Astrocyte of the cerebellum (primary cell): ENCODE data around the gene MADCAM1.

ENCODE experiments used
- DNase-seq: peaks from one replicate; pipeline ENCODE4 v3.0.0-alpha.2; 2011; ENCODE audit warnings: low read depth
- H3K4me3 ChIP-seq: 2 replicates; pipeline ENCODE4 v1.5.1; 2011; ENCODE audit warnings: mild to moderate bottlenecking, low read depth, low read length, moderate library complexity
- CTCF ChIP-seq: IDR thresholded peaks from 2 replicates; pipeline ENCODE4 v1.5.1; 2012; ENCODE audit warnings: low read length, low read depth, moderate library complexity, mild to moderate bottlenecking; ENCODE audit errors: missing control alignments
- in situ Hi-C: cut with HindIII; loops from 2 replicates; pipeline ENCODE4 v1.10.0; 2017; ENCODE audit warnings: low sequenced_read_pairs

The MADCAM1 gene

GRCh38 chr19:543910-544608 is 47.8 kb downstream of the MADCAM1 start, which contains the start of gene GZMM:
TSS of gene GZMM (plus strand) at chr19:544053. CDS start at chr19:544072, 19 bp downstream.
- DNase-seq: no peak
- no peak within 1 kb of the TSS for H3K4me3 ChIP-seq
- TF ChIP-seq CTCF: no peak
- in situ Hi-C loops: no loop called here

- in situ Hi-C loops: no loop called here
- no peak overlapping the region for H3K4me3 ChIP-seq
- no peak for TF ChIP-seq CTCF
- no peak for DNase-seq
Measured at GRCh38 chr19:547117-547516, 50.8 kb downstream of the MADCAM1 start.

- in situ Hi-C loops: no loop called here
- no peak for DNase-seq
- no peak overlapping the region for H3K4me3 ChIP-seq
- TF ChIP-seq CTCF: no peak
Measured at GRCh38 chr19:547836-548720, 51.8 kb downstream of the MADCAM1 start.

DNA sequence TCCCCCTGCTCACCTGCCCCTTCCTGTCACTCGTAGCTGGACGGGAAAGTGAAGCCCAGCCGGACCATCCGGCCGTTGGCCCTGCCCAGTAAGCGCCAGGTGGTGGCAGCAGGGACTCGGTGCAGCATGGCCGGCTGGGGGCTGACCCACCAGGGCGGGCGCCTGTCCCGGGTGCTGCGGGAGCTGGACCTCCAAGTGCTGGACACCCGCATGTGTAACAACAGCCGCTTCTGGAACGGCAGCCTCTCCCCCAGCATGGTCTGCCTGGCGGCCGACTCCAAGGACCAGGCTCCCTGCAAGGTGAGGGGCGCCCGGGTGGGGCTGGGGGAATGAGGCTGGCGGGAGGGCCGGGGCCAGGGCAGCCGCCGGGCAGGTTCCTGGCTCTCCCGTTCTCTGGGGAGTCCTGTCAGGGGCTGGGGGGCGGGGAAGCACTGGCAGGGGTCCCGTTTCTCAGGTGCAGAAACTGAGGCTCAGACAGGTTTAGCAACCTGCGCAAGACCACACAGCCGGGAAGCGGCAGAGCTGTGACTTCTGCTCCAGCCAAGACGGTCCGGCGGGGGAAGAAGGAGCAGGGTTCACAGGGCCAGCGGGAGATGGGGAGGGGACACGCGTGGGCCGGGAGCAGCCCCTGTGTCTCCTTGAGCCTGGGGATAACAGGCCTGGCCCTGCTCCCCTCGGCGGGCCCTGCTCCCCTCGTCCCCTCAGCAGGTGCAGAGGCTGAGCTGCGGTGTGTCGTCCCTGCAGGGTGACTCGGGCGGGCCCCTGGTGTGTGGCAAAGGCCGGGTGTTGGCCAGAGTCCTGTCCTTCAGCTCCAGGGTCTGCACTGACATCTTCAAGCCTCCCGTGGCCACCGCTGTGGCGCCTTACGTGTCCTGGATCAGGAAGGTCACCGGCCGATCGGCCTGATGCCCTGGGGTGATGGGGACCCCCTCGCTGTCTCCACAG is 52.9 kb downstream of the MADCAM1 start:
- H3K4me3 ChIP-seq: no peak overlapping the region
- in situ Hi-C loops: no loop called here
- no peak for TF ChIP-seq CTCF
- no peak for DNase-seq

DNA sequence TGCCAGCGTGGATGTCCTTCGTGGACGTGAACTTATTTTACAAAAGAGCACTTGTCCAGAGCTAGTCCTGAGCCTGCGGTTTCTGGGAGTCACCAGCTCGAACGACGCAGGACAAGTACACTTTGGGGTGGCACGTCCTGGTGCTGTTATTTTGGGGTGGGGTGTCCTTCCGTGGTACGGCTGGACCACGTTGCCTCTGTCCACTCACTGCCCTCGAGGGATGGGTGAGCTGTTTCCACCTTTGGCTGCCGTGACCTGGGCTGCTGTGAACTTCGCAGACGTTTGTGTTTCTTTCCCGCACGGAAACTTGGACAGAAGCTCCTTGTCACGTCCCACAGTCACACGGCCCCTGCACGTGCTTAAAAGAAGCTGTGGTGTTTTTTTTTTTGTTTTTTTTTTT is 58.5 kb downstream of the MADCAM1 start:
- TF ChIP-seq CTCF: no peak
- DNase-seq: no peak
- in situ Hi-C loops: no loop called here
- no peak overlapping the region for H3K4me3 ChIP-seq
